NCI-H1105 treated with DMSO at 0.1 percent for 48 hours (cell line): Measurements from ENCODE around the gene MCAT.

Source experiments
- DNase-seq: peaks from one replicate; lab custom pipeline; 2025; lab: John Stamatoyannopoulos, UW

Gene MCAT

GRCh38 chr22:43172191-43172590, 29.0 kb upstream of the MCAT start:
- DNase-seq, result no peak

- DNase-seq, result no peak
These were observed 28.4 kb upstream of the MCAT start for GRCh38 chr22:43171607-43172006.

GRCh38 chr22:43171019-43171491, 27.9 kb upstream of the MCAT start:
- no peak for DNase-seq

GRCh38 chr22:43170131-43170480, 26.9 kb upstream of the MCAT start:
- DNase-seq, result no peak

GRCh38 chr22:43169310-43170130, 26.3 kb upstream of the MCAT start:
- DNase-seq, result no peak

GRCh38 chr22:43168471-43169309, 25.5 kb upstream of the MCAT start:
- no peak for DNase-seq

- DNase-seq, result no peak
These were observed 23.9 kb upstream of the MCAT start for GRCh38 chr22:43167001-43167589.

GRCh38 chr22:43166132-43166930, 23.1 kb upstream of the MCAT start:
- DNase-seq, result no peak

- no peak for DNase-seq
These were observed 21.4 kb upstream of the MCAT start for GRCh38 chr22:43164636-43165035.

- no peak for DNase-seq
These were observed 20.1 kb upstream of the MCAT start for GRCh38 chr22:43163241-43163795.

GRCh38 chr22:43162412-43163150, 19.4 kb upstream of the MCAT start:
- no peak for DNase-seq

GRCh38 chr22:43160497-43161126, 17.4 kb upstream of the MCAT start:
- DNase-seq, result no peak

- DNase-seq, result no peak
These were observed 16.4 kb upstream of the MCAT start for GRCh38 chr22:43159484-43160178.

GRCh38 chr22:43158778-43159483, 15.7 kb upstream of the MCAT start:
- DNase-seq, result no peak

- DNase-seq, result no peak
These were observed 14.8 kb upstream of the MCAT start for GRCh38 chr22:43157874-43158546.

GRCh38 chr22:43156413-43156812, 13.2 kb upstream of the MCAT start:
- no peak for DNase-seq

- DNase-seq, result no peak
These were observed 12.6 kb upstream of the MCAT start for GRCh38 chr22:43155789-43156188.

GRCh38 chr22:43154887-43155536, 11.8 kb upstream of the MCAT start:
- no peak for DNase-seq
